ENCODE measurements around the gene ARHGEF11.

Gene ARHGEF11

DNA sequence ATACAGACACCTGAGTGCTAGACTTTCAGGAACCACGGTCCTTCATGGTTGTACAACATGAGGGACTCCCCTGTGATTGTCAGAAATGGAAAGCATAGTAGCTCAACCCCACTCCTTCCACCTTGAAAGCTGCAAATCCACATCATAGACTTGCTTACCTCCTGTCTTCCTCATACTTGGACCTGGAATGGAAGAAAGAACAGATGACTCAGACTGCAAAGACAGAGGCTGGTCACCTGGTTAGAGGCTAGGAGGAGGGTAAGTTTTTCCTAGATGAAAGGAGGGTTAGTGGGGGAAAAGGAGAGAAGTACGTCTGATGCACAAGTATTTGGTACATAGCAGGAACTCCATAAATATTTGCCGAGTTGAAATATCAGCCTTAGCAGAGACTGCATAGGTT, 87.9 kb downstream of the ARHGEF11 start:
- in situ Hi-C loops (cut with MboI; ENCODE audit: low sequenced_read_pairs), result no loop called here

DNA sequence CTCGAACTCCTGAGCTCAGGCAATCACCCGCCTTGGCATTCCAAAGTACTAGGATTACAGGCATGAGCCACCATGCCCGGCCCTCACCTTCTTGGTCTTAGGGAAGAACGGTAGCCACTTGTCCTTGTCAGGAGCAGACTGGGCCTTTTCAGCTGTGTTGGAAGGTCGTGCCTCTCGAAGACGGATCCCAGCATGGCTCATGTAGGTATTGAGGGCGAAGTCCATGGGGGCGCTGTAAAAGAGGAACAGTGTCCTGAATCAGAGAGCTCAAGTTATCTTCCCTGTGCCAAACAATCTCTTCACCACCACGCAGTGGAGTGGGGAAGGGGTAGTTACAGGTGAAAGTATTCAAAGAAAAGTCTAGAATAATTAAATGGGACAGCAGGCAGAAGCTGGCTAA, 89.2 kb downstream of the ARHGEF11 start:
- in situ Hi-C loops (cut with MboI; ENCODE audit: low sequenced_read_pairs), result no loop called here

GRCh38 chr1:156953571-156953970, 92.0 kb downstream of the ARHGEF11 start:
- in situ Hi-C loops (cut with MboI; ENCODE audit: low sequenced_read_pairs), result no loop called here

- in situ Hi-C loops (cut with MboI; ENCODE audit: low sequenced_read_pairs), result no loop called here
These were observed 94.2 kb downstream of the ARHGEF11 start for GRCh38 chr1:156951371-156951770.

DNA sequence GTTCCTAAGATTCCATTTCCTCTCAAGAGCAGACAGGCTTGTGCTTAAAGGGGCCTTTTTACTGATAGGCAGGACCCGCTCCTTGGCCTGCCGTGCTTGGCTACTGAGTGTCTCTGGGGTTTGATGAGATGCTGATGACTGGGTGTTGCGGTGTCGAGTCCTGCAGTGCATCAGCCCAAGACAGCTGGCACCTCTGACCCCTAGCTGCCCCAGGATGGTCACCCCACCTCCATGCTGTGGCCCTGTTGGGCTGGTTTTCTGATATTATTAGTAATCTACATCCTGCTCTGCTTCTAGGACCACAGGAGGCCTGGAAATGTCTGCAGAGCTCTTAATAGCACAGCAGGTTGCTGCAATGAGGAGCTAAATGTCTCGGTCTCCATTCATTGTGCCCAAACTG, 96.4 kb downstream of the ARHGEF11 start:
- in situ Hi-C loops (cut with MboI; ENCODE audit: low sequenced_read_pairs), result no loop called here

DNA sequence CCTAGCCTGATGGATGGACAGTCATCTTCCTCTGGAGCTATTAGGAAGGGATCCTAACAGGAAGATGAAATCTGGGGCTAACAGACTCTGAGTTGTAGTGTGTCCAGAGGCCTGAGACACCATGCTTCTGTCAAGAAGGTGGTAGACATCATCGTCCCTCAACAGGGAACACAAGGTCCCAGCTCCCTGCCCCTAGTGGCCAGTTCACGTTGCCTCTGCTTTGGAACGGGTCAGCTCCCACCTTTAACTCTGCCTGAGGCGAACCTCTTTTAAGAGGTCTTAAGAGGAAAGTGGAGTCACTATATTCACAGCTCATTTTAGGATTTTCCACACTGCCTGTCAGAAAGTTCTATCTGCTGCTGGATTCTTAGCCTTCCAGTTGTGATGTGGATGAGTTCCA, 96.8 kb downstream of the ARHGEF11 start:
- in situ Hi-C loops (cut with MboI; ENCODE audit: low sequenced_read_pairs), result no loop called here

GRCh38 chr1:156947818-156948525, 97.6 kb downstream of the ARHGEF11 start:
- in situ Hi-C loops (cut with MboI; ENCODE audit: low sequenced_read_pairs), result no loop called here

GRCh38 chr1:156947127-156947526, 98.4 kb downstream of the ARHGEF11 start:
- in situ Hi-C loops (cut with MboI; ENCODE audit: low sequenced_read_pairs), result no loop called here

DNA sequence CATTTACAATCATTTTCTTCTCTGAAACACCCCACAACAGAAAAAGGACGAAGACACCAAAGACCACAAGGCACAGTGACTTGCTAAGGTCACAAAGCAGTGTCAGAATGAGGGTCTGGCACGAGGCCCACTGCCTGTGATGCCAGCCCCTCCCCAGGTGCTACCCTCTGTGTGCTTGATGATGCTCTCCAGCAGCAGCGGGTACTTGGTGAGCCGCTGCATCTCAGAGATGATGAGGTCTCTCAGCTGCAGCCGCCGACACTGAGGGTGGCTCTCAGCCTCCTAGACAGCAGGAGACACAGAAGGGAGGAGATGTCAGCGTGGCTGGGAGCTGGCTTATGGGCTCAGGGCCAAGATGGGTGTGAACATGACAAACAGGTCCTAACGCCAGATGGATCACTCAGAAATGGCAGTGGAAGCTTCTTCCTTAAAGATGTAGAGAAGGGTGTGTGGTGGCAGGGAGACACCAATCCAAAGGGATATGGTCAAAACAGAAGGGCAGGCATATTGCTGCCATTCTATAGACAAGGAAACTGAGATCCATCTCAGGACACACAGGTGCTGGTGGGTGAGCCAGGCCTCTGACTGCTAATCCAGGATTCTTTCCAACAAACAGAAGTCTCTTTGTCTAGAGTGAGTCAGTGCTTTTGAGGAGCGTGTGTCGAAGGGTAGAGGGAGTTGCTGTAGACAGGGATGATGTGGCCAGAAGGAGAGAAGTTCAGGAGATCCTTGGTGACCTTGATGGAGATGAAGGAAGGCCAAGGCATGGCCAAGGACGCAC, 99.5 kb downstream of the ARHGEF11 start:
- in situ Hi-C loops (cut with MboI; ENCODE audit: low sequenced_read_pairs), result no loop called here

DNA sequence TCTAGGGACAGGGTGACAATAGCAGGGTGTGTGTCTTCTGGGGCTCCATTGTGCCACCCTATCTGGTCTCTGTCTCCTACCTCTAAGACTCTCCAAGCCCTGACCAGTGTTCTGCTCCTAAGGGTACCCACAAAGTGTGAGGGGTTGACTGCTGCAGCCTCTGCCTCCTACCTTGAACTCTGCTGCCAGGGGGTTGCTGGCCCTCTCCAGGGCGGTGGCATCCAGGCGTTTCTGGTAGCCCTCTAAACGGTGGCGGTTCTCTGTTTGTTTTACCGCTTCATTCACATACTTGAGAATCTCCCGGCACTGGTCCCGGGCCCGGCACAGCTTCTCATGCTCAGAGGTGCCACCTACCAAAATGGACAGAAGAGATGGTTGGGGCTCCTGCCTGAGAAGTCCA, 100.7 kb downstream of the ARHGEF11 start:
- in situ Hi-C loops (cut with MboI; ENCODE audit: low sequenced_read_pairs), result no loop called here

DNA sequence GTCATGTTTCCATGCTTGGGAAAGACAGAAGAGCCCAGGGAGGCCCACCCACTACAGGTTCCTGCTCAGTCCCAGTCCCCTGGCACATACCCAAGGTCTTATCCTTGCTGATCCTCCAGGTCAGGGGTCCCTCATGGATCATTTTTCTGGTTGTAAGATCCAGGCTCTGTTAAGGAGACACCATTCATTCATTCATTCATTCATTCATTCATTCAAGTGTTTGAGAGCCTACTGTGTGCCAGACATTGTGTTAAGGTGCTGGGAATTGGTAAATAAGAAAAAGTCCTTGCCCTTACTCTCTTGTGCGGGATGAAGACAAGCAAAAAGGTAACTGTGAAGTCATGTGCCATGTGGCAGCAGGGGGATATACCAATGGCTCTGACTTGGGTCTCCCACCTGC, 101.3 kb downstream of the ARHGEF11 start:
- in situ Hi-C loops (cut with MboI; ENCODE audit: low sequenced_read_pairs), result no loop called here

DNA sequence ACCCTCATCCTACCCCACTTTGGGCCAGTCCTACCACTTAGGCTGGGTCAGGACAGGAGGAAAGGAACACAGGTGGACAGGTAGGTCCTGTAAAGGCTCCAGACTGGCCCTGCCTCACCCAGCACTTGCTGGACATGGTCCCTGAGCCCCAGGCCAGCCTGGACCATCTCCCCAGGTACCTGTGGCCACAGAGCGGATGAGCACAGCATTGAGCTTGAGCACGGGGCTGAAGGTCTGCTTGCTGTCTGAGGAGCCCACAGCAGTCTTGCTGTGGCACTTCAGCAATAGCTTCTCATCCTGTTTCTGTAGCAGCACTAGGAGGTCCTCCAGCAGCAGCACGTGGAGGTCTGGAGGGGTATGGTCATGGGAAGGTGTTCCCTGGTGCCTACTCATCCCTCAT, 101.8 kb downstream of the ARHGEF11 start:
- in situ Hi-C loops (cut with MboI; ENCODE audit: low sequenced_read_pairs), result no loop called here

GRCh38 chr1:156942576-156942975, 103.0 kb downstream of the ARHGEF11 start:
- in situ Hi-C loops (cut with MboI; ENCODE audit: low sequenced_read_pairs), result no loop called here

GRCh38 chr1:156942176-156942575, 103.4 kb downstream of the ARHGEF11 start:
- in situ Hi-C loops (cut with MboI; ENCODE audit: low sequenced_read_pairs), result no loop called here

DNA sequence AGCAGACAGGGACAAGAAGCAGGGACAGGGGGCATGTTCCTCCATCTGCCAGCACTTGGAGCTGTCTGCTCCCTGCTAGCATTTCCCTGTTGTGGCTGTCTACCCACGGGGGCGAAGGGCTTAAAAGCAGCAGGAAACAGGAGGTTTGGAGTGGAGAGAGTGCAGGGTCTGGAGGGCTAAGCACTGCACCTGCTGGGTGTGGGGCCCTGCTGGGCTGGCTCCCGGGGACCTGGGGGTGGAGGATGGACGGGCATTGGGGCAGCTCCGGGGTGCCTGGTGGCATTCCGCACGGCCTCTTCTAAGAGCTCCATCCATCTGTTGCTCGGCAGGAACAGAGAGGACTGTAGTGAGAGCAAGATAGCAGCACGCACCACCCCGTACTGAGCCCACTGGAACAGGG, 103.9 kb downstream of the ARHGEF11 start:
- in situ Hi-C loops (cut with MboI; ENCODE audit: low sequenced_read_pairs), result no loop called here

DNA sequence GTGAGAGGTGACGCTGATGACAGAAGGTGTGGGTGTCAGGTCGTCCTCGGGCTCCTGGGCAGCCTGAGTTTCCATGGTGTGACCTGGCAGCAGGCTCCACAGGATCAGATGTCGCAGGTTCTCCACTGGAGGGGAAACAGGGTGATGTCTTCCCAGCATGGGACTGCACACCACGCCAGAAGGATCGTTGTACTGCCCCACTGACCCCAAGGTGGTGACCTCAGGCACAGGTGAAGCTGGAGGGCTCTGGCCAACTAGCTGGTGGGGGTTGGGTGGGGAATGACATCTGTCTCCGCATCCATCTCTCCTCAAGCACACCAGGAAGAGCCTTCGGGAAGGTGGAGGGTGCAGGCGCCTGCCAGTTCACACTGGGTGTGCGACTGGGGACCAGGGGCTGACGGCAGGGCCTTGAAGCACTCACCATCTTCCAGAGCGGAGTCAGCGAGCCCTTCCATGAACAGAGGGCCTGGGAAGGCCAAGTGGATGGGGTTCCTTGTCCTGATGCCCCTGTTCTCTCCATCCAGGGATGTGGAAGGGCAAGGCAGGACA, 105.7 kb downstream of the ARHGEF11 start:
- in situ Hi-C loops (cut with MboI; ENCODE audit: low sequenced_read_pairs), result no loop called here

DNA sequence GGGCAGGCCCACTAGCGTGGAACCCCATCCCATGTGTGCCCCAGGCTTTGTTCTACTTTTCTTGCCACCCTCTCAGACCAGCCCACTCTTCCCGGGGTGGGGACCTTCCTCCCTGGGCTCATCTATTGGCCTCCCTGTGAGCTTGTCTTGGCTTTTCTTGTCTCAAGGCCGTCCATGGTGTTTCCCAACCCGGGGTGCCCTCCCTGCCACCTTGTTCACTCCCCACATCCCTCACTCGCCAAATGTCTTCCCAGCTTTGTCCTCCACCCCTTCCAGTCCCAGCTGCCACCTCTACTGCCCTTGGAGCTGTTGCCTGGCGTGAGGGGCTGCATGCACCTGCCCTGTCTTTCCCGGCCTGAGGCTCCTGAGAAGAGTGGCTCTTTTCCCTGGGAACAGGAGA, 106.7 kb downstream of the ARHGEF11 start:
- in situ Hi-C loops (cut with MboI; ENCODE audit: low sequenced_read_pairs), result no loop called here

DNA sequence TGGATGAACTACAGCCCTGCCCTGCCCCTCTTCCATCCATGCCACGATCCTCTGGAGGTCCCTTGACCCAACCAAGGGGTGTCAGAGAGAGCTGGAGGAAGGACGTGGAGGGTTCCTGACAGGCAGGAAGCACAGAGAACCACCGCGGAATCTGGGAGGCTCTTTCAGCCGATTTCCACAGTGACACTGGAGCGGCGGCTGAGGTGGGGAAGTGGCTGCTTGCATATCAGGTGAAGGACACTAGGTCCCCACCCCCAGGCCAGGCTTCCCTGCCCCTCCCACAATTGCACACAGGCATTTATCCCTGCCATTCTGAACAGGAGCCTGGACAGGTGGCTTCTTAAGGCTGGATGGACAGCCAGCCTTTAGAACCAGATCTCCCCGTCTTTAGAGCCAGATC, 107.7 kb downstream of the ARHGEF11 start:
- in situ Hi-C loops (cut with MboI; ENCODE audit: low sequenced_read_pairs), result no loop called here

- in situ Hi-C loops (cut with MboI; ENCODE audit: low sequenced_read_pairs), result no loop called here
These were observed 108.8 kb downstream of the ARHGEF11 start for GRCh38 chr1:156936721-156937220.

GRCh38 chr1:156936191-156936590, 109.4 kb downstream of the ARHGEF11 start:
- in situ Hi-C loops (cut with MboI; ENCODE audit: low sequenced_read_pairs), result no loop called here

GRCh38 chr1:156935505-156936128, 109.9 kb downstream of the ARHGEF11 start:
- in situ Hi-C loops (cut with MboI; ENCODE audit: low sequenced_read_pairs), result no loop called here

- in situ Hi-C loops (cut with MboI; ENCODE audit: low sequenced_read_pairs), result no loop called here
These were observed 112.4 kb downstream of the ARHGEF11 start for GRCh38 chr1:156933136-156933535.
